Stimulated activated CD4-positive, alpha-beta T cell treated with anti-CD3 and anti-CD28 coated beads, Interleukin-4, amount 100 ng/mL, for 1 hour (primary cell): ENCODE data around the gene FAXC.
"Not testable (repeated sequence)": the region's sequence is repeated elsewhere in the genome, so short reads cannot be mapped to it uniquely, and the experiment has no call there.

Experiments
- DNase-seq: peaks from one replicate; pipeline ENCODE4 v3.0.0-alpha.2; 2020

The FAXC gene

DNA sequence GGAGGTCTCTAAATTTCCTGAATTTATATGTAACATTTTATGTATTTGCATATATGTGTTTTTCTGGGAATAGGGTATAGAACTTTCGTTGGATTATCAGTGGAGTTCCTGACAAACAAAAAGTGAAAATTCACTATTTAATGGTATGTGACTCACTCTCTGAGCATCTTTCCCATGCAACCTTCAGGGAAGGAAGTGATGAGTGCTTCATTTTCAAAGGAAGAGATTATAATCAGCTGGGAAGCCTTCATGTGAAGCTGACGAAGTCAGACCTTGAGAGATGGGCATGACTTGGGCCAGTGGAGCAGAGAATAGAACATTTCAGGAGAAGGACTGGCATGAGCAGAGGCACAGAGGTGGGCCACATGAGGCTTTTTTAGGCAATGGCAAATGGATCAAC lies 72.7 kb downstream of the FAXC start:
- DNase-seq, result no peak

DNA sequence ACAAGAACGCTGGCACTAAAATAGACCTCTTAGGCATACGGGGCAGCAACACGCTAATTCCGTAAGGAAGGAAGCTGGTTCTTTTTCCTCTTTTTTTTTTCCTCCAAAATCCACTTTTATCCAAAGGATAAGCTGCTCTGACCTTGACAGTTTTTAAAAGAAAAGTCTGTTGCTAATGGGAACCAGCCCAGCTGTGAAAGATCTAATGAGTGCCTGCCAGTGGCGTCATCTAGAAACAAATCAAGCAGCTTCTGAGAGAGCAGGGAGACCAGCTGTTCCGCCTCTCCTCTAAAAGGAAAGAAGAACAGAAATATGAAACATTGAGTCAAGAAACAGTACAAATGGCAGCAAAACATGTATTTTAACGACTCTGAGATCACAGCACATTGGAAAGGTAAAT lies 78.6 kb downstream of the FAXC start:
- no peak for DNase-seq

DNA sequence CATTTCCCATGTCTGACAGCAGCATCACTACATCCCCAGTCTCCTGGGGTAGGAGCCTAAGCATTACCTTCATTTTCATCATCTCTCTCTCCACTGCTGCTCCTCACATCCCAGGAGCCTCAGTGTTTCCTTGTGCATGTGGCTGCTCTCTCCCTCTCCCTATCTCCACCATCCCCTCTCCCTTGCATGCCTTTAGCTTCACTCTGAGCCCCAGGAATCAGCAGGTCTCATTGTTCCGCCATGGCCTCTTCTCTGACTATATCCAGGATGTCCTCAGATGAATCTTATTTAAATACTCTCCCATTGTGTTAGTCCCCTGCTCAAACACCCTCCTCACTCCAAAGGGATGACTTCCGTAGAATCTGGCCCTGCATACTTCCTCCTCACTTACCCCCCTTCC lies 79.4 kb downstream of the FAXC start:
- DNase-seq, result no peak

DNA sequence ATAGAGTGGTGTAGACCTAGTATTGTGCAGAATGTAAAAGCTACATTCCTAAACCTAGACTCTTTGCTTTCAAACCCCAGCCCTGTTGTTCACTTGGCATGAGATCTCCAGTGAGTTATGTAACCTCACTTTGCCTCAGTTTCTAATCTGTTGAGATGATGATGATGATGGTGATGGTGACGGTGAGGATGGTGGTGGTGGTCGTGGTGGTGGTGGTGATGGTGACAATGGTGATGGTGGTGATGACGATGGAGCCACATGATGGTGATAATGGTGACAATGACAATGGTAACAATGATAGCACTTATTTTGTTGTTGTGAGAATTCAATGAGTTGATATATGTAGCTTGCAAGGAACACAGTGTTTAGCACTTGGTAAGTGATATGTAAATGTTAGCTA lies 80.3 kb downstream of the FAXC start:
- no peak for DNase-seq

DNA sequence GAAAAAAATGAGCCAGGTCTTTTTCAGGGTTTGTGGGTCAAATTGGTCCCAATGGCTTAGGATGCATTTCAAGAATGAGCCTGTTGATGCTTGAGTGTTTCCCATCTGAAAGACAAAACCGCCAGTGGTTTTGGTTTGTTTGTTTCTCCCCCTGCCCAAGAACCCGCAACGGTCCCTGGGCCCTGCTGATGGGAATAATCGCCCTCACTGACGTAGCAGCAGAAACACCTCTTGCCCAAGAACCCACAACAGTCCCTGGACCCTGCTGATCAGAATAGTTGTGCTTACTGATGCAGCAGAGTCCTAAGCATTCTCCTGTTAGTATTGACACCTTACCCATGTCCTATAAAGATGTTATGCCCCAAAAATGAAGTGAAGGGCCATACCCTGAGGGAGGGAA lies 82.5 kb downstream of the FAXC start:
- DNase-seq, result not testable (repeated sequence)

DNA sequence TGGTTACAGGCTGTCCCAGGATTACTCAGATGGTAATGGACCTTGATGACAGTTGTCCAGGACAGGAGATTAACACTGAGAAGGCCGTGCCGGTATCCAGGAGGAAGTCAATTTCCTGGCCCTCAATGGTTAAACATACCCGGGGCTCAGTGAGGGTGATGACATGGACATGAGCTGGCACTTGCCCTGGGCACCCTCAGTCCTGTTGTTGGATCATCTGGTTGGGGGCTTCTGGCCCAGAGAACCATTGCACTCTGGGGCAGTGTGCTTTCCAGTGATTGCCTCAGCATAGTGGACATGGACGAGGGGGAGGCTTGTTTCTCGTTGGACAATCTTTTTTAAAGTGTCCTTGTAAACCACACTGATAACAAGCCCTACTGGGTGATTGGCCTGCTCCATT lies 84.0 kb downstream of the FAXC start:
- DNase-seq, result not testable (repeated sequence)

DNA sequence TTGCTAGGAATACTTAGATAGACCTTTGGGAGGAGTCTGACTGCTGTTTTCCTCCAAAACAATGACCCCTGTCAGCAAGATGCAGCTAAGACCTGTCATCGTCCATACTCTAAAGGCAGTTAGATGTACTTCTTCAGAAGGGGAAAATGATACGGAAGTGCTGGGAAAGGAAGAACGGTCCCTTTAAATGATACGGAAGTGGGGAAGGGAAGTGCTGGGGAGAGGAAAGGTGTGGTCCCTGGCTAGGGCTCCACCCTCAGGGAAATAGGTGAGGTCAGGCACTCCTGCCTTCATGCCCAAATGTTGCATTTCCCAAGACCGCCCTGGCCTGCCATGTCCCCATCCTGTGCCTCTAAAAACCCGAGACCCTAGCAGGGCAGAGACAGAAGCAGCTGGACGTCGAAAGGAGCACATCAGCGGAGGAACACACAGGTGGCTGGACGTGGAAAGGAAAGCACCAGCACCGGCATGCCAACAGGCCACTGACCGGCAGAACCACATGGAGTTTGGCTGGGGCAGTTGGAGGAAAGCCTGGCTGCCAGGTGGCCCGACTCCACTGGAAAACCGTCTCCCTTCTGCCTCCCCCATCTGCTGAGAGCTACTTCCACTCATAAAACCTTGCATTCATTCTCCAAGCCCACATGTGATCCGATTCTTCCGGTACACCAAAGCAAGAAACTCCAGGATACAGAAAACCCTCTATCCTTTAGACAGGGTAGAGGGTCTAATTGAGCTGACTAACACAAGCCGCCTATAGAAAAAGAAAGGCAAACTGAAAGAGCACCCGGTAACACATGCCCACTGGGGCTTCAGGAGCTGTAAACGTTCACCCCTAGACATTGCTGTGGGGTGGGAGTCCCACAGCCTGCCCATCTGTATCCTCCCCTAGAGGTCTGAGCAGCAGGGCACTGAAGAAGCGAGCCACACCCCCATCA lies 94.6 kb downstream of the FAXC start:
- no peak for DNase-seq

DNA sequence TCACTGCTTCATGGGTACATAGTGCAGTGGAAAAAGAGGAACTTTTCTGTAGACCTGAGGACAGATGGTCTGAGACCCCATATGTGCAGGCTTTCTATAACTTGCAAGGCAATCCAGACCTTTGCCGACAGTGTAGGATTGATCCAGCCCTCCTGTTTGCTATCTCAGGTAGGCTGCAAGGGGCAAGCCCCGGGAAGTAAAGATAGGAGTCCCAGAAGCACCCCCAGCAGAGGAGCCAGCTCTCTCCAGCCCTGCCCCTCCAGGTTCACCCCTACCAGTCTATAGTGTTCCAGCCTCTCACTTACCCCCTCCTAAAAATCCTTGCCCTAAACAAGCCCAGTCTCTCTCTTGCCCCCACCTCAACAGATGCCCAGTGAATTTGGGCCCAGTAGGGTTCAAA lies 96.2 kb downstream of the FAXC start:
- no peak for DNase-seq

DNA sequence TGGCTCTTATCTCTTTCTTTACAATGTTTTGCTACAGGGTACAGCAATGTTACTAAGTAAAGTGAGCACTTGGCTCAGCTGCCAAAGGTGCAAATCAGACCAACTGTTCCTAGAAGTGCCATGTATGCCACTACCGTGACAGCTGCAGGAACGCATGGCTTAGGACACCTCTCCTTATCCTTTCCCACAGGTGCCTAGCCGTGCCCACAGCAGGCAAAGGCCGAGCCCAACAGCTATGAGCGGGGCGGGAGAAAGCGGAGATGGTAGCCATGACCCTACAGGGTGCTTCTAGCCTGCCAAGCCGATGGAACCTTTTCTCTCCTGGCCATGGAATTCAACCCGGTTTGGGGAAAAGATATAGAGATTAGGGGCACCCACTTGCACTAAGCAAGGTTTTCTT lies 97.1 kb downstream of the FAXC start:
- DNase-seq, result no peak

DNA sequence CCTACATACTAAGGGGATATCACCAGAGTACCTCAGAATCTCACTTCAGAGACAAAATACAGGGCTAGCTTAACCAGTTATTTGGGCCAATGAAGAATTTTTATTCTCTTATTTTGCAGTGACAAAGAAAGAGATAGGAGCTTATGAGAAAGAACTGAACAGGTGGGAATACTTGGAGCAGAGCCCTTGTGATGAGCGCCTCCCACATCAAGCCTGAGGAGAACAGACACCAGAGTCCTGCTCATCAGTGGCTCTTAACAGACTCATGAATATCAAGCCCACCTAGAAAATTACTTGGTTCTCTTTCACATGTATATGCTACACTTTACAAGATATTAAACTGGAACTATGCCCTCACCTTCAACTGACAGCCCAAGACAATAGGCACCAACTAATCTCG lies 99.0 kb downstream of the FAXC start:
- DNase-seq, result no peak

DNA sequence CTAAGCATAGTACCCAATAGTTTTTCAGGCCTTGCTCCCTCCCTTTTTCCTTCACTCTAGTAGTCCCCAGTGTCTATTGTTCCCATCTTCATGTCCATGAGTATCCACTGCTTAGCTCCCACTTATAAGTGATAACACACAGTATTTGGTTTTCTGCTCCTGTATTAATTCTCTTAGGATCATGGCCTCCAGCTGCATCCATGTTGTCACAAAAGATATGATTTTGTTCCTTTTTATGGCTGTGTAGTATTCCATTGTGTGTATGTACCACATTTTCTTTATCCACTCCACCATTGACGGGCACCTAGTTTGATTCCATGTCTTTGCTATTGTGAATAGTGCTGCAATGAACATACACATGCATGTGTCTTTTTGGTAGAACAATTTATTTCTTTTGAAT lies 102.9 kb downstream of the FAXC start:
- no peak for DNase-seq

DNA sequence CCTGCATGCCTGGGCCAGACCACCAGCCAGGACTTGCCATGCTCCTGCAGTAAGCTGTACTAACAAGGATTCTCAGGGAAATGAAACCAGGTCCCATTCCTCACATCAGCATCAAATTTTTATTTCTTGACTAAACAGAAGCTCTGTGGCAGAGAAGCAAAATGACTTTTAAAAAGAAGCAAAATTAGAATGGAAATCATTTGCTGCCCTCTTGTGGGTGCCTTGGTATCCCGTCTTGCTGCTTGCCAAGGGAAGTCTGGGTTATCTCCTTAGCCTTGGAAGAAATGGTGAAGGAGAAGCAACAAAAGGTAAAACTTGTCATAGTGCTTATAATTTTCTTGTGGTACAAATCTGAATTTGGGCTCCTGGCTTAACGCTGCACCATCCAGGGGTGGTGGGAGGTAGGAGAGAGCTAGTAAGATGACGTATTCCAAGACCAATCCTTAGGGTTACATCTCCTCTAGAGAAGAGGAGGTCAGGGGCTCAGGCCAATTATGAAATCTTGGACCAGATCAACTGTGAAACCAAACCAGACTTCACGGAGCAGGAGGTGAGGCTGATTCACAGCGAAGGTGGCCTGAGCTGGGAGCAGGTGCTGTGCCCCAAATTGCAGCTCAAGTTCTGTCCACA lies 107.5 kb downstream of the FAXC start:
- DNase-seq, result no peak

DNA sequence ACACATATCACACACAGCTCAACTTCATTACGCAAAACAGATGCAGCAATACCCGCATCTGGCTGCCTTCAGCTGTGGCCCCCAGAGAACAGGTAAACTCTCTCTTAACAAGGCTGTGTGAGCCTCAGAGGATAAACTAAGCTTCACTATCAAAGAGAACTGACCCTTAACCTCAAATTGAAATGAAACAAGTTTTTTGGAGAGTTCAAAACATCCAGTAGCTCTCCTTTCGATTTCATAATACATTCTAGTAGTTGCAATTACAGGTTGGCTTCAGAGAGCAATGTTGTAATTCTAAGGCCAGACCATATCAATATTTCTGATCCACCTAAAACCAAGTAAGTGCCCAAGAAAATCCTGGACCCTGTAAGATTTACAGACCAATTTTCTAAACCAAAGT lies 113.5 kb downstream of the FAXC start:
- DNase-seq, result no peak

DNA sequence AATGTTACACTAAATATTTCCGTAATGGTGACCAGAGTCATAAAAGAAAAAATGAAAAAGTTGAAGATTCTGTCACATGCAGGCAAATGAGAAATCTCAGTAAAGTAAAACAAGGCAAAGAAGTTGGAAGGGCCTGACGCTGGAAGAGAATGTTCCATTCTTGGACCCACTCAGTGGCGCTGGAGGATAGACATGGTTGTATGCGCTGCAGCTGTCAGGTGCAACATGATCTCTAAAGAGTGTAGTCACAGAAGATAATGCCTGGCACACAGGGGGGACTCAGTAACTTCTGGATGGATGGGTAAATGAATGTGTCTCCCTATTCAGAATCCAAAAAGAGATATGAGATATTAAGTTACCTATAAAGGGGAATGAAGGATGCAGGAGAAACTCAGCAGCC lies 116.3 kb downstream of the FAXC start:
- no peak for DNase-seq

DNA sequence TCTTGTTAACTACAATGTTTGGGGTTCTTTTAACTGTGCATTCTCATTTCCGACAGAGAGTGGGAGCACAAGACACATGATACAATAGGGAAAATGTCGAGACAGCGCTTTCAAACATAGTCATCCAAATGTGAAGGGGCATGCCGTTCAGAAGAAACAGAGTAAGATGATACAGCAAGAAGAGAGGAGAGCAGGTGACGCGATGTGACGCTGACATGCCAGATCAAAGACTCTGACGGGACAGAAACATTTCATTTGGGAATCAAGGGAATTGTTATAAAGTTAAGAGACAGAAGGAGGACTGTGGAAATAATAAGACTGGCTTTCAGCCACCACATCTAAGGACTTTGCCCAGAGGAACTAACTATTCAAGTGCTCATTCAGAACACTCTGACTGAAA lies 117.4 kb downstream of the FAXC start:
- DNase-seq, result no peak

DNA sequence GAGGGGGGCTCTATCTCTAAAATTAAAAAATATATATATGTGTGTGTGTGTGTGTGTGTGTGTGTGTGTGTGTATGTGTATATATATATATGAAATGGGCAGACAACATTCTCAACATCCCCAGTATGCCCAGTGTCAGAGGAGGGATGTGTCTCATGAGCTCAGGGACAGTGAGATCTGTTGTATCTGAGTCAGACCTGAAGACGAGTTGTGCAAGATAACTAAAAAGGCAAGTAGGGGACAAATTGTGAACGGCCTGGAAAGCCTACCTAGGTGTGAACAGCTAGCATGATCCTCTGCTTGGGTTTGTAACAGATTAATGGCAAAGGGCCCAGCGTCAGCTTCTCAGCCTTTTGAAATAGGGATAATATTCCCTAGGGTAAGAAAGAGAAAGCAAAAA lies 124.3 kb downstream of the FAXC start:
- DNase-seq, result no peak
